ENCODE results near the gene HNRNPDL.

The HNRNPDL gene

DNA sequence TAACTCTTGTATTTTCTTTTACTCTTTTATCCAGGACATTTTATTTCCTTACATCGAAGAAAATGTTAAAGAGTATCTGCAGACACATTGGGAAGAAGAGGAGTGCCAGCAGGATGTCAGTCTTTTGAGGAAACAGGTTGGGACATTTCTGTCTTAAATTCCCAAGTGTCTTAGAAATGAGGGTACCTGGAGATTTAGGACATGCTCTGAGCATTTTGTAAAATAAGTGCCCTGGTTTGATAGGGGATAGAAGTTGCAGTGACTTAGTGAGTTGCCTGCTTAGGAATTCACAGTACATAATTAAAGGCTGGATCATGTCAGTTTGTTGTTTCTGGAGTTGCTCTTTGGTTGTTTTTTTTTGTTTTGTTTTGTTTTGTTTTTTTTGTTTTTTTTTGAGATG lies 17.6 kb upstream of the HNRNPDL start:
- no peak for DNase-seq (ENCODE audit: low read depth)
- TF ChIP-seq, protein P1, sequence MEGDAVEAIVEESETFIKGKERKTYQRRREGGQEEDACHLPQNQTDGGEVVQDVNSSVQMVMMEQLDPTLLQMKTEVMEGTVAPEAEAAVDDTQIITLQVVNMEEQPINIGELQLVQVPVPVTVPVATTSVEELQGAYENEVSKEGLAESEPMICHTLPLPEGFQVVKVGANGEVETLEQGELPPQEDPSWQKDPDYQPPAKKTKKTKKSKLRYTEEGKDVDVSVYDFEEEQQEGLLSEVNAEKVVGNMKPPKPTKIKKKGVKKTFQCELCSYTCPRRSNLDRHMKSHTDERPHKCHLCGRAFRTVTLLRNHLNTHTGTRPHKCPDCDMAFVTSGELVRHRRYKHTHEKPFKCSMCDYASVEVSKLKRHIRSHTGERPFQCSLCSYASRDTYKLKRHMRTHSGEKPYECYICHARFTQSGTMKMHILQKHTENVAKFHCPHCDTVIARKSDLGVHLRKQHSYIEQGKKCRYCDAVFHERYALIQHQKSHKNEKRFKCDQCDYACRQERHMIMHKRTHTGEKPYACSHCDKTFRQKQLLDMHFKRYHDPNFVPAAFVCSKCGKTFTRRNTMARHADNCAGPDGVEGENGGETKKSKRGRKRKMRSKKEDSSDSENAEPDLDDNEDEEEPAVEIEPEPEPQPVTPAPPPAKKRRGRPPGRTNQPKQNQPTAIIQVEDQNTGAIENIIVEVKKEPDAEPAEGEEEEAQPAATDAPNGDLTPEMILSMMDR (IDR thresholded peaks at IDR 0.05; ENCODE audit: insufficient read depth, low read depth, low read length, missing control alignments) = no peak
- no peak overlapping the region for H3K4me3 ChIP-seq (ENCODE audit: low read length)

DNA sequence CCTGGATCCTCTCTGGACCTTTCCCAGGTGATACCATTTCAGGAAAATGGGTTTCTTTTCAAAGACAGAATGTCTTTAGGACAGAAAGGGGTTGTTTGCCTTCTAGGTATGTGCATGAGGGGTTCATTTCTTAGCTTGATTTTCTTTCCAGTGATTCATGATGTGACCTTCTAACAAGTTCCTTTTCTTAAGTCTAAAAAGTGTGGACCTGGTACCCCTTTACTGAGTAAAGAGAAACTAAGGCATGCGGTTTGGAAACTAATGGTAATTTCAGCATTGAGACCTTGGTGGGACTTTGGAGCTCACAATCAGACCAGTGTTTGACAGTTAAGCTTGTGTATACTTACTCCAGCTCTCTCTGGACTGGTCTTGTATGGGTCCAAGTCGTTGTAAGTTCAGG lies 8.8 kb upstream of the HNRNPDL start:
- no peak overlapping the region for H3K4me3 ChIP-seq (ENCODE audit: low read length)
- TF ChIP-seq, protein P1 (IDR thresholded peaks at IDR 0.05; ENCODE audit: insufficient read depth, low read depth, low read length, missing control alignments) = no peak
- DNase-seq (ENCODE audit: low read depth) = no peak

DNA sequence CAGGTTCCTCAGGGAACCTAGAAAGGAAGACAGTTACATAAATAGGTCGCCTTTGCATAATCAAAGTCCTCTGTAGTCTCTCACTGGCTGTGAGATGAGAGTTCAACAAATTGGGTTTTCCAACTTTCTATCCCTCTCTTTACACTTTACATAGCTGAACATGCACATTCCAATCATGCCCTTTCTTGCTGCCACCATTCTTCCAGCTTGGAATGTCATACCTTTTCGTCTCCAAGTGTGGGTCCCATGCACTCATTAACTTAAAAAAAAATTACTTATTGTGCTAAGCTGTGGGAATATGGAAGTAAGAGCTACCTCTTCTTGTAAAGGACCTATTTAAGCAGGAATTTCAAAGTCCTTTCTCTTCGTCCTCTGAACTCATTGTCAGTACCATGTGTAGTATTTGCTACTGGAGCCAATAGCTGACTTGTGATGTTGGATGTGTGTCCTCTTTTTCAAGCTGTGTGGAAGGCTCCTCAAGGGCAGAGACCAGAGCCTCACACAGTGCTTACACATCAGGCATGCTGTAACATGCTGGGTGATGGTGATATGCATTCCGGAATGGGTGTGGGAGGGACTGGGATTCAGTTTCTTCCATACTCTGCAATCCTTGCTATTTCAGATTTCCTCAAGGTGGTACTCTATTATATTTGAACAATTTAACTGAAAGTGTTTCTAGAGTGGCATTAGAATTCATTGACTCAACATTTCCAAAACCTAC lies 7.2 kb upstream of the HNRNPDL start:
- DNase-seq (ENCODE audit: low read depth) = peak; percentile 97
- peak overlapping the region; percentile 14 for H3K4me3 ChIP-seq (ENCODE audit: low read length)
- TF ChIP-seq, protein P1 (IDR thresholded peaks at IDR 0.05; ENCODE audit: insufficient read depth, low read depth, low read length, missing control alignments) = no peak

DNA sequence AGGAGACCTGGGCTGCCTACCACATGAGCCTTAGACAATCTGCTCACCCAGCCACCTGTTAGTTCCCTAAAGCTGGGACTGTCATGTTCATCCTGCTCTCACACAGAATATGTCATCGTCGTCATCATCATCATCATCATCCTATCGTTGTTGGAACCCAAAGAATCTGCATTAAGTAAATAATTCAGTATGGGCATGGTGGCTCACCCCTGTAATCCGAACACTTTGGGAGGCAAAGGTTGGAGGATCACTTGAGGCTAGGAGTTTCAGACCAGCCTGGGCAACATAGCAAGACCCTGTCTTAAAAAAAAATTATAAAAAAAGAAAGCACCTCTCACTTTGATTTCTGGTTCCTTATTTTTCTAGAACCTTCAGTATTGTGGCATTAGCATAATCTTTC lies 6.5 kb upstream of the HNRNPDL start:
- no peak overlapping the region for H3K4me3 ChIP-seq (ENCODE audit: low read length)
- TF ChIP-seq, protein P1 (IDR thresholded peaks at IDR 0.05; ENCODE audit: insufficient read depth, low read depth, low read length, missing control alignments) = no peak
- DNase-seq (ENCODE audit: low read depth) = no peak

DNA sequence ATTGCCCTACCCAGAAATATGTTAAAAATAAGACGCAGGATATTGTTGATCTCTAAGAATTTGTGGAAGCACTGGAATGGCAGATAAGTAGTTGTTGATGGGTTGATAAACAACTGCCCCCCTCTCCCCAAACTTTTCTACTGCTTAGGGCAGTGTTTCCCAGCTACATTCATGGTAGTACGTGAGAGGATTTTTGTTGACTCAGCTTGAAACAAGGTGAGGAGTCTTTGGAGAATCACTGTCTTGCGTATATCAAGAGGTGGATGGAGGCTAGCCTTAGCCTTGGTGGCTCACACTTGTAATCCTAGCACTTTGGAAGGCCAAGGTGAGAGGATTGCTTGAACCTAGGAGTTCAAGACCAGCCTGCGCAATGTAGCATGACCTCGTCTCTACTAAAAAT lies 5.9 kb upstream of the HNRNPDL start:
- TF ChIP-seq, protein P1 (IDR thresholded peaks at IDR 0.05; ENCODE audit: insufficient read depth, low read depth, low read length, missing control alignments) = no peak
- no peak overlapping the region for H3K4me3 ChIP-seq (ENCODE audit: low read length)
- DNase-seq (ENCODE audit: low read depth) = no peak

DNA sequence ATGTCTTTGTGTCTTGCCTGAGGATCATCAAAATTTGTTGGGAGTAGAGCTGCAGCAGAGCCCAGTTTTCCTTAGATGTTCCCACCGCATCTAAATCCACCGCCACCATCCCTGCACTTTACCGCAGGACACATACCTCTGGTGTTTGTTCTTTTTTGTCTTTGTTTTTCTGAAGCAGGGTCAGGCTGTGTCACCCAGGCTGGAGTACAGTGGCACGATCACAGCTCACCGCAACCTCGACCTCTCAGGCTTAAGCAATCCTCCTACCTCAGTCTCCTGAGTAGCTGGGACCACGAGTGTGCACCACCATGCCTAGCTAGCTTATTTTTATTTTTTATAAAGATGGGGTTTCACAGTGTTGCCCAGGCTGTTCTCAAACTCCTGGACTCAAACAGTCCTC lies 4.7 kb upstream of the HNRNPDL start:
- TF ChIP-seq, protein P1 (IDR thresholded peaks at IDR 0.05; ENCODE audit: insufficient read depth, low read depth, low read length, missing control alignments) = no peak
- H3K4me3 ChIP-seq (ENCODE audit: low read length) = no peak overlapping the region
- DNase-seq (ENCODE audit: low read depth) = no peak

DNA sequence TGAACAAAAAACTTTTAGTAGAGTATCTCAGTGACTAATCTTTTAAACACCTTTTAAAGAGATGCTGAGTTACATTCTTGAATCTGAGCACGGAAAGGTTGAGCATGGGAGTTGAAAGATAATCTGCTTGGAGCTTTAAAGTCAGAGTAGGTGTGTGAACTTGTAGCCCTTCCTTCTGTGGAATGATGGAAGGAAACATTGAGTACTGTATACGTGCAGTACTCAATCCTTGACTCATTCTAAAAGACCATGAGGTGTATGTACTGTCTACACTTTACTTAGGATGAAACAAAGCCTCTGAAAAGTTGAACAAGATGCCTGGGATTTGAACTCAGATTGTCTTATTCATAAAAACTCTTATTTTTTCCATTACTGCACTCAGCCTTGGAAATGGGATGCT lies 3.5 kb upstream of the HNRNPDL start:
- DNase-seq (ENCODE audit: low read depth) = peak; percentile 36
- TF ChIP-seq, protein P1 (IDR thresholded peaks at IDR 0.05; ENCODE audit: insufficient read depth, low read depth, low read length, missing control alignments) = no peak

More for the DNA sequence above, 3.5 kb upstream of the HNRNPDL start:
- H3K4me3 ChIP-seq (ENCODE audit: low read length) = no peak overlapping the region
